Measurements from ENCODE around the gene NXPE4. TPM values are rescaled to one million over a fixed set of nuclear protein-coding genes. Genes with fewer than 3 reads are reported as not detected.

The NXPE4 gene
- total and polyA plus RNA-seq, 2 of the 8 experiments (the other 6 are each of a cell fraction or from before 2014, with no cell fraction given), result not detected

- DNase-seq (ENCODE audit: low read depth in 1 of 2, low spot score in 2 of 2) (no peak), FAIRE-seq (no peak)
- H3K4me3 ChIP-seq (ENCODE audit: extremely low read depth in 1 of 4, insufficient read depth in 2 of 4, low read depth in 3 of 4, low read length in 4 of 4), result no peak overlapping the region
- H2BK5ac ChIP-seq (ENCODE audit: low read depth, low read length), result no peak overlapping the region
- no peaks in the 10 kb centered on the region for H3K79me2 ChIP-seq (ENCODE audit: control insufficient read depth in 1 of 2, insufficient read depth in 2 of 2, low read length in 2 of 2)
- POLR2A ChIA-PET (ENCODE audit: partially characterized antibody), result no interaction called here
- H4K8ac ChIP-seq (ENCODE audit: extremely low read depth, insufficient read depth, low read length), result no peak overlapping the region
- no peak overlapping the region for H2AFZ ChIP-seq (ENCODE audit: low read length)
- CTCF ChIA-PET (ENCODE audit: partially characterized antibody), result no interaction called here
- no peak overlapping the region for H4K91ac ChIP-seq (replicated peaks; ENCODE audit: insufficient read length, low read length)
- no peaks in the 10 kb centered on the region for H3K23me2 ChIP-seq (ENCODE audit: low read depth, low read length)
- no peak overlapping the region for H3K4ac ChIP-seq (replicated peaks; ENCODE audit: insufficient read length, low read depth, low read length)
- H4K20me1 ChIP-seq (replicated peaks in 1 of 2; ENCODE audit: control insufficient read depth in 1 of 2, insufficient read depth in 2 of 2, low read length in 2 of 2), result no peaks in the 10 kb centered on the region
- H3K14ac ChIP-seq (ENCODE audit: insufficient read length), result no peak overlapping the region
- no peak overlapping the region for H3K23ac ChIP-seq (ENCODE audit: insufficient read length)
- H3K27me3 ChIP-seq (replicated peaks in 1 of 4; ENCODE audit: control insufficient read depth in 3 of 4, extremely low read depth in 1 of 4, insufficient read depth in 3 of 4, low read length in 3 of 4), result no peaks in the 10 kb centered on the region
- no peak overlapping the region for H3K4me2 ChIP-seq (ENCODE audit: insufficient read depth in 1 of 2, low read depth in 2 of 2, low read length in 2 of 2)
- 95% methylated on average over 8 of the region's 8 CpGs; no CpG with 5 or more reads in 1 of the 2 experiments for WGBS, 2 experiments (ENCODE audit: extremely low coverage in 1 of 2, insufficient coverage in 1 of 2, insufficient read length in 1 of 2, insufficient replicate concordance in 2 of 2, low coverage in 1 of 2, low lambda C conversion rate in 2 of 2, missing lambda C conversion rate in 1 of 2)
- no peak overlapping the region for H2BK20ac ChIP-seq (ENCODE audit: low read length)
- H3K27ac ChIP-seq (ENCODE audit: low read depth, low read length), result no peak overlapping the region
- H3K4me1 ChIP-seq (replicated peaks in 1 of 4; ENCODE audit: control insufficient read depth in 3 of 4, insufficient read depth in 4 of 4, low read length in 3 of 4), result no peaks in the 10 kb centered on the region
- no peaks in the 10 kb centered on the region for H3K79me1 ChIP-seq (ENCODE audit: low read depth, low read length)
- no peak overlapping the region for H2BK15ac ChIP-seq (ENCODE audit: low read length)
- H3K18ac ChIP-seq (ENCODE audit: extremely low read depth, low read length), result no peak overlapping the region
- H2BK120ac ChIP-seq (replicated peaks; ENCODE audit: low read depth, low read length), result no peak overlapping the region
- no peak overlapping the region for H3K56ac ChIP-seq (replicated peaks; ENCODE audit: insufficient read length, low read depth, low read length)
- H3K36me3 ChIP-seq (ENCODE audit: control insufficient read depth in 2 of 4, insufficient read depth in 4 of 4, low read length in 3 of 4), result peaks cover 0 to 5% (median 0%) of the 10 kb centered on the region in 4 experiments; a peak in 1 of 8 replicates
- H3K9ac ChIP-seq (replicated peaks in 1 of 4; ENCODE audit: extremely low read depth in 1 of 4, low read depth in 3 of 4, low read length in 3 of 4), result no peak overlapping the region
- H4K5ac ChIP-seq (ENCODE audit: insufficient read length, low read depth, low read length), result no peak overlapping the region
- no peak overlapping the region for H2BK12ac ChIP-seq (ENCODE audit: low read depth, low read length)
- H3K9me3 ChIP-seq (ENCODE audit: insufficient read depth in 2 of 2, low read depth in 1 of 2, low read length in 1 of 2), result peaks cover 30 to 83% of the 10 kb centered on the region in 2 experiments; a peak in 3 of 4 replicates
- H2AK5ac ChIP-seq (ENCODE audit: low read depth, low read length), result no peak overlapping the region
- TF ChIP-seq USF2 (IDR thresholded peaks at IDR 0.05; ENCODE audit: low read length) (no peak), POLR2AphosphoS5 (IDR thresholded peaks at IDR 0.05; ENCODE audit: low read depth, low read length) (no peak), SP1 (IDR thresholded peaks at IDR 0.05; ENCODE audit: low read depth, low read length) (no peak), GABPA (IDR thresholded peaks at IDR 0.05; ENCODE audit: borderline replicate concordance, insufficient read depth, low read length) (no peak), POLR2A (IDR thresholded peaks at IDR 0.05; ENCODE audit: control extremely low read depth in 1 of 2, low read depth in 2 of 2, low read length in 2 of 2) (no peak), PHF8 (conservative IDR thresholded peaks at IDR 0.05; ENCODE audit: low read depth, low read length) (no peak)
Measured at GRCh38 chr11:114616516-114616915, 20.9 kb upstream of the NXPE4 start.

All from H1 (cell line).